ENCODE measurements around the gene BARD1. TPM values are rescaled to one million over a fixed set of nuclear protein-coding genes. Genes with fewer than 3 reads are reported as not detected.
A peak's percentile ranks its signal among the peaks of the same experiment; 100 is the strongest.
"Not testable (repeated sequence)": the region's sequence is repeated elsewhere in the genome, so short reads cannot be mapped to it uniquely, and the experiment has no call there.

BARD1 gene
- total and polyA plus RNA-seq, 10 donors, result 2.4 to 18.0 (median 13.9) TPM

DNA sequence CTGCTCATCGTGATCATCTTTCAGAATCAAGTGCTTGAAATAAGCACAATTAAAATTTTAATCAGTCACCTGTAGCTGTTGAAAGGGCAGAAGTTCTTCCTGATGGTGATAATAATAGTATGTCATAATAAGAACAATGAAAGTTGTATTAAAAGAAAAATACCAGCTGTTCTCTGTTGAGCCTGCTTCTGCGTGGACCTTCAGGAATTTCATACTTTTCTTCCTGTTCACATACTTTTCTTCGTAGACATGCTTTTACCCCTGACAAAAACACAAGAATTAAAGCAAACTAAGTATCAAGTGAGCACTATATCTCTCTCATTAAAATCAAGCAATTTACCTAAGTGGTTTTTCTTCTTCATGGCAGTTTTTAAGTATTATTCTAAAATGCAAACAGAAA, 79.2 kb downstream of the BARD1 start:
- WGBS, 5 donors, result 93 to 97% (median 96%) methylated on average over 3 of the region's 3 CpGs
- no peaks in the 10 kb centered on the region for H3K27me3 ChIP-seq (replicated peaks in 1 of 7)
- H3K4me1 ChIP-seq, result no peaks in the 10 kb centered on the region
- intact Hi-C loops (cut with DNase I; ENCODE audit: low total_unique reads), result no loop called here
- no peaks in the 10 kb centered on the region for H3K9me3 ChIP-seq
- no peak for DNase-seq
- H3K36me3 ChIP-seq, result peaks cover 0 to 60% (median 23%) of the 10 kb centered on the region in 6 donors
- H3K4me3 ChIP-seq, result no peak overlapping the region
- TF ChIP-seq POLR2A (IDR thresholded peaks at IDR 0.05) (no peak), POLR2AphosphoS5 (IDR thresholded peaks at IDR 0.05) (no peak)
- TF ChIP-seq, protein P1, sequence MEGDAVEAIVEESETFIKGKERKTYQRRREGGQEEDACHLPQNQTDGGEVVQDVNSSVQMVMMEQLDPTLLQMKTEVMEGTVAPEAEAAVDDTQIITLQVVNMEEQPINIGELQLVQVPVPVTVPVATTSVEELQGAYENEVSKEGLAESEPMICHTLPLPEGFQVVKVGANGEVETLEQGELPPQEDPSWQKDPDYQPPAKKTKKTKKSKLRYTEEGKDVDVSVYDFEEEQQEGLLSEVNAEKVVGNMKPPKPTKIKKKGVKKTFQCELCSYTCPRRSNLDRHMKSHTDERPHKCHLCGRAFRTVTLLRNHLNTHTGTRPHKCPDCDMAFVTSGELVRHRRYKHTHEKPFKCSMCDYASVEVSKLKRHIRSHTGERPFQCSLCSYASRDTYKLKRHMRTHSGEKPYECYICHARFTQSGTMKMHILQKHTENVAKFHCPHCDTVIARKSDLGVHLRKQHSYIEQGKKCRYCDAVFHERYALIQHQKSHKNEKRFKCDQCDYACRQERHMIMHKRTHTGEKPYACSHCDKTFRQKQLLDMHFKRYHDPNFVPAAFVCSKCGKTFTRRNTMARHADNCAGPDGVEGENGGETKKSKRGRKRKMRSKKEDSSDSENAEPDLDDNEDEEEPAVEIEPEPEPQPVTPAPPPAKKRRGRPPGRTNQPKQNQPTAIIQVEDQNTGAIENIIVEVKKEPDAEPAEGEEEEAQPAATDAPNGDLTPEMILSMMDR (IDR thresholded peaks at IDR 0.05 in 8 of 11, conservative IDR thresholded peaks at IDR 0.05 in 3 of 11), result no peak
- no peak overlapping the region for H3K27ac ChIP-seq

DNA sequence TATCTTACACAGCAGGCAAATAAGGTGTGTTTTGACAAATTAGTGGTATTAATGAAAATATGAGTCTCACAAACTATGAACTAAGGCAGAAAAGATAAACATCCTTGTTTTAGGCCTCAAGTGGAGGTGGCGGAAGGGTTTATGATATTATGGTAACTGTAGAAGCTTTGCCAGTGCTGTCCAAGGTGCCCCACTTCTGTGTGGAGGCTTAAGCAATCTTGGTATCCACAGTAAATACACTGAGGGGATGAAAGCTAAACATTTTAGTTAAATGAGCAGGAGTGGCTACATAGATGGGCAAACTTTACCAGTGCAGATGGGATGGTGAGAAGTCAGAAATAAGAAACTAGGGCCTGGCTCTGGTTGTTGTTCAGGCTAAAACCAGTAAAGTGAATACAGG, 84.7 kb downstream of the BARD1 start:
- no peak overlapping the region for H3K27ac ChIP-seq
- no peak overlapping the region for H3K4me3 ChIP-seq
- WGBS, 5 donors, result 94 to 100% (median 100%) methylated on average over 1 of the region's 1 CpG
- no peaks in the 10 kb centered on the region for H3K27me3 ChIP-seq (replicated peaks in 1 of 7)
- intact Hi-C loops (cut with DNase I; ENCODE audit: low total_unique reads), result no loop called here
- peaks cover 0 to 49% (median 19%) of the 10 kb centered on the region in 6 donors for H3K36me3 ChIP-seq
- H3K4me1 ChIP-seq, result no peaks in the 10 kb centered on the region
- H3K9me3 ChIP-seq, result peaks cover 0 to 12% (median 7%) of the 10 kb centered on the region in 8 donors
- TF ChIP-seq POLR2A (IDR thresholded peaks at IDR 0.05), result no peak
- TF ChIP-seq, protein P1 (IDR thresholded peaks at IDR 0.05 in 8 of 11, conservative IDR thresholded peaks at IDR 0.05 in 3 of 11), result no peak
- no peak for TF ChIP-seq POLR2AphosphoS5 (IDR thresholded peaks at IDR 0.05)
- DNase-seq, result no peak

DNA sequence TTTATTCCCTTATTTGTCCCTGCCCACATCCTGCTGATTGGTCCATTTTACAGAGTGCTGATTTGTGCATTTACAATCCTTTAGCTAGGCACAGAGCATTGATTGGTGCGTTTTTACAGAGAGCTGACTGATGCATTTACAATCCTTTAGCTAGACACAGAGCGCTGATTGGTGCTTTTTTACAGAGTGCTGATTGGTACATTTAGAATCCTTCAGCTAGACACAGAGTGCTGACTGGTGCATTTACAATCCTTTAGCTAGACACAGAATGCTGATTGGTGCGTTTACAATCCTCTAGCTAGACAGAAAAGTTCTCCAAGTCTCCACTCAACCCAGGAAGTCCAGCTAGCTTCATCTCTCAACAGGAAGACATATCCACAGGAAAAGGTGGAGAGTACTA, 91.6 kb downstream of the BARD1 start:
- H3K27me3 ChIP-seq (replicated peaks in 1 of 7); H3K4me3 ChIP-seq; H3K4me1 ChIP-seq; intact Hi-C loops (cut with DNase I; ENCODE audit: low total_unique reads); H3K27ac ChIP-seq; DNase-seq: not testable (repeated sequence)
- Histone ChIP-seq H3K36me3 (peaks cover 0 to 17% (median 0%) of the 10 kb centered on the region in 6 donors), H3K9me3 (peaks cover 0 to 16% (median 8%) of the 10 kb centered on the region in 8 donors)
- 93 to 100% (median 96%) methylated on average over 3 of the region's 3 CpGs for WGBS, 5 donors

DNA sequence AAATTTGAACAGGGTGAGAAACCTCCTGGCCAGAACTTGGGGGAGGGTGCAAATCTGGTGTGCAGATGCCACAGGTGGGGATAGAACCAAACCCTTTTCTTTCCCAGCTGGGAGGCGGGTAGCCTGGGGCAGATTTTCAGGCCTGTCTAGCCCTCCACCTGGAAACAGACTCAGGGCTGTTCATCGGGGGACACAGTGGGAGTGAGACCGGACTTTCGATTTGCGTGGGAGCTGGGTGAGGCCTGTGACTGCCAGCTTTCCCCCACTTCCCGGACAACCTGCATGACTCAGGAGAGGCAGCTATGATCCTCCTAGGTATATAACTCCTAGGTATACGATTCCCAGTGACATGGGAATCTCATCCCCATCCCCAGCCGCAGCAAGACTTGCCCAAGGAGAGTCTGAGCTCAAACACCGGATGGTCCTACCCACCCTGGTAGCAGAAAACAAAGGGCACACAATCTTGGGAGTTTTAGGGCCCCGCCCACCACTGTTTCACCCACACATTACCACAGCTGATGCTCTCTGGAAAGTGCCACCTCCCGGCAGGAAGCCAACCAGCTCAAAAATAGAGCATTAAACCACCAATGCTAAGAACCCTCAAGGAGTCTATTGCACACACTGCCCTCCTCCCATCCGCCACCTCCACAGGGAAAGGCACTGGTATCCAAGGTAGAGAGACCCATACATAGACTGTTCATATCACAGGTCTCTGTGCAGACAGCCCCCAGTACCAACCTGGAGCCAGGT, 92.5 kb downstream of the BARD1 start:
- H3K4me1 ChIP-seq, result no peaks in the 10 kb centered on the region
- H3K27ac ChIP-seq, result no peak overlapping the region
- H3K4me3 ChIP-seq, result no peak overlapping the region
- TF ChIP-seq POLR2A (IDR thresholded peaks at IDR 0.05) (no peak), POLR2AphosphoS5 (IDR thresholded peaks at IDR 0.05) (no peak)
- TF ChIP-seq, protein P1 (IDR thresholded peaks at IDR 0.05 in 8 of 11, conservative IDR thresholded peaks at IDR 0.05 in 3 of 11), result no peak
- intact Hi-C loops (cut with DNase I; ENCODE audit: low total_unique reads), result no loop called here
- H3K27me3 ChIP-seq (replicated peaks in 1 of 7), result no peaks in the 10 kb centered on the region
- H3K36me3 ChIP-seq, result peaks cover 0 to 17% (median 0%) of the 10 kb centered on the region in 6 donors
- 87 to 98% (median 94%) methylated on average over 11 to 12 of the region's 12 CpGs for WGBS, 5 donors
- peaks cover 0 to 14% (median 7%) of the 10 kb centered on the region in 8 donors for H3K9me3 ChIP-seq
- DNase-seq, result peak; percentile 51
